K562 (cell line): ENCODE data around the gene PIK3CA. TPM values are rescaled to one million over a fixed set of nuclear protein-coding genes. Genes with fewer than 3 reads are reported as not detected.

Source experiments
- ATF1 ChIP-seq, 2 experiments: fragments of 450-650 bp in 1 of 2; IDR thresholded peaks; 2 replicates each; pipeline ENCODE4 v1.6.1; 2016; ENCODE audit warnings: missing compliant biosample characterization in 1 of 2, missing genetic modification characterization in 1 of 2
- BHLHE40 ChIP-seq: IDR thresholded peaks from 2 replicates; pipeline ENCODE4 v1.6.1; 2011; ENCODE audit warnings: low read length, improper control_type of control experiment
- CBFA2T2 ChIP-seq: fragments of 450-650 bp; conservative IDR thresholded peaks from 2 replicates; pipeline ENCODE4 v1.6.1; 2017; ENCODE audit warnings: mild to moderate bottlenecking
- CHD2 ChIP-seq: IDR thresholded peaks from 2 replicates; pipeline ENCODE4 v1.6.1; 2011; ENCODE audit warnings: low read depth, low read length
- EHMT2 ChIP-seq: fragments of 450-650 bp; IDR thresholded peaks from 2 replicates; pipeline ENCODE4 v1.6.1; 2018; ENCODE audit warnings: antibody characterized with exemption
- ERF ChIP-seq: fragments of 450-650 bp; formaldehyde crosslinking; IDR thresholded peaks from 2 replicates; pipeline ENCODE4 v1.4.0; 2020; ENCODE audit warnings: mild to moderate bottlenecking, mixed read lengths
- FOXJ2 ChIP-seq: fragments of 200-800 bp; sonication (Bioruptor generic); IDR thresholded peaks from 2 replicates; pipeline ENCODE4 v1.6.1; 2016; ENCODE audit warnings: missing genetic modification characterization, missing compliant biosample characterization
- GTF2F1 ChIP-seq: IDR thresholded peaks from 2 replicates; pipeline ENCODE4 v1.6.1; 2011; ENCODE audit warnings: low read depth, low read length, improper control_type of control experiment
- HCFC1 ChIP-seq: IDR thresholded peaks from 2 replicates; pipeline ENCODE4 v1.6.1; 2012; ENCODE audit warnings: low read depth, low read length, improper control_type of control experiment
- KAT2B ChIP-seq: IDR thresholded peaks from one replicate; pipeline ENCODE4 v1.6.1; 2012; ENCODE audit warnings: low read depth, mild to moderate bottlenecking, control low read depth, inconsistent platforms, low read length, moderate library complexity
- KLF6 ChIP-seq: fragments of 250-450 bp; sonication (Bioruptor Pico); IDR thresholded peaks from 2 replicates; pipeline ENCODE4 v1.4.0; 2020; ENCODE audit warnings: mild to moderate bottlenecking, moderate library complexity, borderline replicate concordance
- PTBP1 ChIP-seq: fragments of 200-400 bp; formaldehyde crosslinking; IDR thresholded peaks from 2 replicates; pipeline ENCODE4 v1.6.1; 2017; ENCODE audit warnings: low read depth, low read length
- PYGO2 ChIP-seq: fragments of 450-650 bp; IDR thresholded peaks from 2 replicates; pipeline ENCODE4 v1.6.1; 2016; ENCODE audit warnings: mild to moderate bottlenecking, missing genetic modification characterization, moderate library complexity, missing compliant biosample characterization
- RBM17 ChIP-seq: fragments of 200-400 bp; formaldehyde crosslinking; IDR thresholded peaks from 2 replicates; pipeline ENCODE4 v1.6.1; 2017; ENCODE audit warnings: low read depth, mild to moderate bottlenecking, low read length, borderline replicate concordance
- RHOXF2B ChIP-seq: fragments of 250-450 bp; sonication (Bioruptor Pico); conservative IDR thresholded peaks from 2 replicates; pipeline ENCODE4 v1.5.1; 2021
- SIRT6 ChIP-seq: IDR thresholded peaks from one replicate; pipeline ENCODE4 v1.6.1; 2012; ENCODE audit warnings: low read depth, mild to moderate bottlenecking, control low read depth, inconsistent platforms, low read length, moderate library complexity
- SMARCA4 ChIP-seq: fragments of 450-650 bp; IDR thresholded peaks from 2 replicates; pipeline ENCODE4 v1.6.1; 2016
- TAL1 ChIP-seq: fragments of 450-650 bp; IDR thresholded peaks from 2 replicates; pipeline ENCODE4 v1.6.1; 2016; ENCODE audit warnings: mild to moderate bottlenecking
- XRCC5 ChIP-seq: fragments of 200-400 bp; formaldehyde crosslinking; IDR thresholded peaks from 2 replicates; pipeline ENCODE4 v1.6.1; 2017; ENCODE audit warnings: low read depth, mild to moderate bottlenecking, low read length
- ZNF431 ChIP-seq: sonication (generic); formaldehyde crosslinking; IDR thresholded peaks from 2 replicates; pipeline ENCODE4 v1.8.0; 2022; ENCODE audit warnings: mild to moderate bottlenecking, missing genetic modification reagents
- ZNF75A ChIP-seq: fragments of 450-650 bp; formaldehyde crosslinking; IDR thresholded peaks from 2 replicates; pipeline ENCODE4 v1.4.0; 2020; ENCODE audit warnings: mild to moderate bottlenecking
- ZZZ3 ChIP-seq: fragments of 450-650 bp; IDR thresholded peaks from 2 replicates; pipeline ENCODE4 v1.6.1; 2016; ENCODE audit warnings: antibody characterized with exemption, mild to moderate bottlenecking, moderate library complexity
- polyA plus RNA-seq, 8 experiments: library from polyadenylated mRNA; depleted of rRNA in 4 of 8; stranded (reverse) in 5 of 8; unstranded in 3 of 8; fragments of >200 nt; fragmentation: Nextera tagmentation in 2 of 8; fragmentation: Illumina TruSeq in 1 of 8; extraction: Ambion mirVana in 2 of 8; extraction: Trizol in 1 of 8; gene quantifications; 2 replicates each; pipeline versions ENCODE4 v1.2.1 to v1.2.3, GENCODE V29; 2011 to 2014; ENCODE audit warnings: inconsistent platforms in 1 of 8, missing spikeins in 1 of 8
- total RNA-seq, 7 experiments: library from RNA; depleted of rRNA in 6 of 7; stranded (reverse); fragments of >200 nt in 6 of 7; fragmentation: Illumina TruSeq in 2 of 7; extraction: Trizol in 2 of 7; gene quantifications; 2 replicates each; pipeline versions ENCODE4 v1.2.1 to v1.2.3, GENCODE V29; 2011 to 2021; ENCODE audit warnings: low replicate concordance in 1 of 7
- TF ChIP-seq, protein P1 (sequence below): fragments of 250-450 bp; sonication (Bioruptor Pico); IDR thresholded peaks from 2 replicates; pipeline ENCODE4 v1.5.0; 2021
- TF ChIP-seq, protein P2 (sequence below): fragments of 450-650 bp; IDR thresholded peaks from 2 replicates; pipeline ENCODE4 v1.6.1; 2016; ENCODE audit warnings: low read depth, mild to moderate bottlenecking, moderate library complexity
- TF ChIP-seq, protein P3 (sequence below): fragments of 450-650 bp; IDR thresholded peaks from 2 replicates; pipeline ENCODE4 v1.6.1; 2017; ENCODE audit warnings: antibody characterized with exemption, mild to moderate bottlenecking

The PIK3CA gene
- total and polyA plus RNA-seq, 9 of the 15 experiments (the other 6 are each of a cell fraction or from before 2014, with no cell fraction given) = 3.8 to 19.4 (median 10.8) TPM

DNA sequence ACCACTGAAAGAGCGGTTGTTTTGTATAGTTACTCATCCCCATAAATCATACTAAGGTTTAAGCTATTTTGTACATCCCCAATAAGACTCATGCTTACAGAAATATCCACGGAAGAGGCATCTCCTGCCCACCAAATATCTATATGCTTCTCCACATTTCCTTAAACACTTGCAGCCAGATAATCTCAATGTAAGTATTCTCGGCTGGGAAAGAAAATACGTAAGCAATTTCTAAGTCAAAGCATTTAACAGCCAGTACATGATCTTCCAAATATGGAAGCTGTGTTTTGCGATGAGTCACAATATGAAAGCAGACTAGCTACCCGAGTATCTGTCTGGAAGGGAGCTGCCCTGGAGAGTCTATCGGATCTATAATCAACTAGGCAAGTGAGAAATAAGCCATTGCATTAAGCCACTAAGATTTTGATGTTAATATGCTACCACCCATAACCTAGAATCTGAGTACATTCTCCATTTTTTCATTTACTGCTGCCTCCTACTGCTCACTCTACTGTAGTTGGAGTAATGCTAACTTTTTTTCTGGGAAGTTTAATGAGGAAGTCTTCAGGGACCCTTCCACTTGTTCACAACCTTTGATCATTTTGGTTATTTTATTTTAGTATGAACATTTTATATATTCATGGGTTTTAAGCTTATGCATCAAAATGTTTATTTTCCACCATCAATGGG is 49.6 kb upstream of the PIK3CA start (continued):
- TF ChIP-seq, protein P1, sequence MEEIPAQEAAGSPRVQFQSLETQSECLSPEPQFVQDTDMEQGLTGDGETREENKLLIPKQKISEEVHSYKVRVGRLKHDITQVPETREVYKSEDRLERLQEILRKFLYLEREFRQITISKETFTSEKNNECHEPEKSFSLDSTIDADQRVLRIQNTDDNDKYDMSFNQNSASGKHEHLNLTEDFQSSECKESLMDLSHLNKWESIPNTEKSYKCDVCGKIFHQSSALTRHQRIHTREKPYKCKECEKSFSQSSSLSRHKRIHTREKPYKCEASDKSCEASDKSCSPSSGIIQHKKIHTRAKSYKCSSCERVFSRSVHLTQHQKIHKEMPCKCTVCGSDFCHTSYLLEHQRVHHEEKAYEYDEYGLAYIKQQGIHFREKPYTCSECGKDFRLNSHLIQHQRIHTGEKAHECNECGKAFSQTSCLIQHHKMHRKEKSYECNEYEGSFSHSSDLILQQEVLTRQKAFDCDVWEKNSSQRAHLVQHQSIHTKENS = no peak
- TF ChIP-seq ATF1 (CRISPR knock-in tag; IDR thresholded peaks at IDR 0.05) (no peak), ATF1 (tag; IDR thresholded peaks at IDR 0.05) (no peak), KLF6 (no peak), FOXJ2 (tag) (no peak), PTBP1 (no peak), BHLHE40 (no peak), CHD2 (no peak), SIRT6 (no peak), RHOXF2B (CRISPR knock-in tag) (no peak), ZNF75A (CRISPR knock-in tag) (no peak), XRCC5 (no peak), ZNF431 (CRISPR knock-in tag) (no peak), TAL1 (no peak), PYGO2 (tag) (no peak), ZZZ3 (no peak), SMARCA4 (0 out of 2 replicates have a peak, but pooled peaks have one; percentile 38), CBFA2T2 (no peak), EHMT2 (peak; percentile 34; the same call in 1 of the 2 replicates), HCFC1 (no peak), KAT2B (no peak), ERF (CRISPR knock-in tag) (no peak), RBM17 (no peak), GTF2F1 (no peak)
- TF ChIP-seq, protein P2, sequence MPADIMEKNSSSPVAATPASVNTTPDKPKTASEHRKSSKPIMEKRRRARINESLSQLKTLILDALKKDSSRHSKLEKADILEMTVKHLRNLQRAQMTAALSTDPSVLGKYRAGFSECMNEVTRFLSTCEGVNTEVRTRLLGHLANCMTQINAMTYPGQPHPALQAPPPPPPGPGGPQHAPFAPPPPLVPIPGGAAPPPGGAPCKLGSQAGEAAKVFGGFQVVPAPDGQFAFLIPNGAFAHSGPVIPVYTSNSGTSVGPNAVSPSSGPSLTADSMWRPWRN = no peak
- TF ChIP-seq, protein P3, sequence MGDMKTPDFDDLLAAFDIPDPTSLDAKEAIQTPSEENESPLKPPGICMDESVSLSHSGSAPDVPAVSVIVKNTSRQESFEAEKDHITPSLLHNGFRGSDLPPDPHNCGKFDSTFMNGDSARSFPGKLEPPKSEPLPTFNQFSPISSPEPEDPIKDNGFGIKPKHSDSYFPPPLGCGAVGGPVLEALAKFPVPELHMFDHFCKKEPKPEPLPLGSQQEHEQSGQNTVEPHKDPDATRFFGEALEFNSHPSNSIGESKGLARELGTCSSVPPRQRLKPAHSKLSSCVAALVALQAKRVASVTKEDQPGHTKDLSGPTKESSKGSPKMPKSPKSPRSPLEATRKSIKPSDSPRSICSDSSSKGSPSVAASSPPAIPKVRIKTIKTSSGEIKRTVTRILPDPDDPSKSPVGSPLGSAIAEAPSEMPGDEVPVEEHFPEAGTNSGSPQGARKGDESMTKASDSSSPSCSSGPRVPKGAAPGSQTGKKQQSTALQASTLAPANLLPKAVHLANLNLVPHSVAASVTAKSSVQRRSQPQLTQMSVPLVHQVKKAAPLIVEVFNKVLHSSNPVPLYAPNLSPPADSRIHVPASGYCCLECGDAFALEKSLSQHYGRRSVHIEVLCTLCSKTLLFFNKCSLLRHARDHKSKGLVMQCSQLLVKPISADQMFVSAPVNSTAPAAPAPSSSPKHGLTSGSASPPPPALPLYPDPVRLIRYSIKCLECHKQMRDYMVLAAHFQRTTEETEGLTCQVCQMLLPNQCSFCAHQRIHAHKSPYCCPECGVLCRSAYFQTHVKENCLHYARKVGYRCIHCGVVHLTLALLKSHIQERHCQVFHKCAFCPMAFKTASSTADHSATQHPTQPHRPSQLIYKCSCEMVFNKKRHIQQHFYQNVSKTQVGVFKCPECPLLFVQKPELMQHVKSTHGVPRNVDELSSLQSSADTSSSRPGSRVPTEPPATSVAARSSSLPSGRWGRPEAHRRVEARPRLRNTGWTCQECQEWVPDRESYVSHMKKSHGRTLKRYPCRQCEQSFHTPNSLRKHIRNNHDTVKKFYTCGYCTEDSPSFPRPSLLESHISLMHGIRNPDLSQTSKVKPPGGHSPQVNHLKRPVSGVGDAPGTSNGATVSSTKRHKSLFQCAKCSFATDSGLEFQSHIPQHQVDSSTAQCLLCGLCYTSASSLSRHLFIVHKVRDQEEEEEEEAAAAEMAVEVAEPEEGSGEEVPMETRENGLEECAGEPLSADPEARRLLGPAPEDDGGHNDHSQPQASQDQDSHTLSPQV = no peak
